ENCODE data around the gene TENT5A.

DNA sequence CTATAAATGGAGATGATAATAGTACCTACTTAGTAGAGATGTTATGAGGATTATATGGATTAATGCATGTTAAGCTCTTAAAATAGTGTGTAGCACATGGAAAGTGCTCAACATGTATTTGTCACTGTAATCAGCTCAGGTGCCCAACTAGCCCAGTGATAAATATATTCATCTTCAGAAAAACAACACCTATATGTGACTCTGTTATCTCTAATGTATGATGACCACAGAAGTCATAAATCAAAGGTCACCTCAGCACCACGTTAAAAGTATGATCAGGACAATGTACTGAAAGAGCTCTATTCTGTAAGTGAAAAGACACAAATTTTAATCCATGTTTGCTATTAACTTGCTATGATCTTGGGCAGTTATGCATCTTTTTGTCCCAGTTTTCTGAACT, 36.8 kb upstream of the TENT5A start:
- TF ChIP-seq CTCF (IDR thresholded peaks at IDR 0.05) (no peak), POLR2A (IDR thresholded peaks at IDR 0.05) (no peak)

Data from uterus (tissue), 2 donors.